Body of pancreas (tissue), 4 donors: ENCODE data around the gene PABPC3. TPM values are rescaled to one million over a fixed set of nuclear protein-coding genes. Genes with fewer than 3 reads are reported as not detected.

ENCODE experiments used
- ATAC-seq: fragments of 150-250 bp; one replicate; pipeline ENCODE4 v1.9.1; 2016
- DNase-seq, 4 donors: peaks; one replicate each; pipeline ENCODE4 v3.0.0-alpha.2; 2019
- H3K27ac ChIP-seq, 4 donors: fragments of 200-600 bp; sonication (generic); 1 replicate in 3 of 4; 2 replicates in 1 of 4; pipeline versions ENCODE4 v1.5.1 to v1.6.1; 2016 to 2019; ENCODE audit warnings: mild to moderate bottlenecking in 1 of 4, mixed read lengths in 1 of 4, moderate library complexity in 1 of 4
- H3K27me3 ChIP-seq, 2 donors: fragments of 200-600 bp; sonication (generic); one replicate each; pipeline ENCODE4 v1.6.0; 2016; ENCODE audit warnings: mild to moderate bottlenecking in 1 of 2
- H3K36me3 ChIP-seq, 2 donors: fragments of 200-600 bp; sonication (generic); replicated peaks in 1 of 2; 2 replicates each; pipeline ENCODE4 v1.5.1; 2016; ENCODE audit warnings: low read depth in 2 of 2; ENCODE audit not compliant: insufficient read depth in 1 of 2
- H3K4me1 ChIP-seq: fragments of 200-600 bp; sonication (generic); one replicate; pipeline ENCODE4 v1.6.0; 2016
- H3K4me3 ChIP-seq, 2 donors: fragments of 200-600 bp; sonication (generic); 1 replicate in 1 of 2; 2 replicates in 1 of 2; pipeline ENCODE4 v1.5.1; 2016 to 2019
- H3K9me3 ChIP-seq, 3 donors: fragments of 200-600 bp; sonication (generic); 1 replicate in 2 of 3; 2 replicates in 1 of 3; pipeline ENCODE4 v1.5.1; 2016
- POLR2A ChIP-seq, 3 donors: fragments of 450-650 bp; IDR thresholded peaks; one replicate each; pipeline ENCODE4 v1.6.1; 2016; ENCODE audit warnings: antibody characterized with exemption in 3 of 3, mild to moderate bottlenecking in 2 of 3
- WGBS, 2 donors: methylation state at CpG; one replicate each; pipeline ENCODE4 v1.1.5; 2017; 5-methylcytosine and 5-hydroxymethylcytosine counted together
- intact Hi-C: fragments of 100-400 bp; cut with DNase I; formaldehyde crosslinking; loops from one replicate; pipeline ENCODE4 v1.15.1; 2023
- total RNA-seq, 2 donors: library from RNA; depleted of rRNA; stranded (reverse); fragments of >200 nt; gene quantifications; one replicate each; pipeline ENCODE4 v1.1.0, GENCODE V29; 2016
- TF ChIP-seq, protein P1 (sequence below), 7 experiments: fragments of 450-650 bp in 4 of 7; fragments of 200-600 bp in 3 of 7; sonication (generic) in 3 of 7; IDR thresholded peaks; one replicate each; pipeline ENCODE4 v1.5.1; 2016 to 2019; ENCODE audit warnings: antibody characterized with exemption in 7 of 7

Gene PABPC3
- total RNA-seq, 2 donors from 2014 or later: not detected

GRCh38 chr13:25114220-25114619 lies 18.3 kb downstream of the PABPC3 start:
- 18 to 28% methylated on average over 3 of the region's 3 CpGs for WGBS, 2 donors
- Histone ChIP-seq H3K4me1 (no peaks in the 10 kb centered on the region), H3K36me3 (no peaks in the 10 kb centered on the region), H3K4me3 (no peak overlapping the region), H3K27ac (no peak overlapping the region), H3K27me3 (no peaks in the 10 kb centered on the region), H3K9me3 (no peaks in the 10 kb centered on the region)
- intact Hi-C loops: no loop called here
- DNase-seq (peak; percentile 70 to 81 (median 74)), ATAC-seq (peak; percentile 78)
- TF ChIP-seq POLR2A (IDR thresholded peaks at IDR 0.05): no peak
- TF ChIP-seq, protein P1, sequence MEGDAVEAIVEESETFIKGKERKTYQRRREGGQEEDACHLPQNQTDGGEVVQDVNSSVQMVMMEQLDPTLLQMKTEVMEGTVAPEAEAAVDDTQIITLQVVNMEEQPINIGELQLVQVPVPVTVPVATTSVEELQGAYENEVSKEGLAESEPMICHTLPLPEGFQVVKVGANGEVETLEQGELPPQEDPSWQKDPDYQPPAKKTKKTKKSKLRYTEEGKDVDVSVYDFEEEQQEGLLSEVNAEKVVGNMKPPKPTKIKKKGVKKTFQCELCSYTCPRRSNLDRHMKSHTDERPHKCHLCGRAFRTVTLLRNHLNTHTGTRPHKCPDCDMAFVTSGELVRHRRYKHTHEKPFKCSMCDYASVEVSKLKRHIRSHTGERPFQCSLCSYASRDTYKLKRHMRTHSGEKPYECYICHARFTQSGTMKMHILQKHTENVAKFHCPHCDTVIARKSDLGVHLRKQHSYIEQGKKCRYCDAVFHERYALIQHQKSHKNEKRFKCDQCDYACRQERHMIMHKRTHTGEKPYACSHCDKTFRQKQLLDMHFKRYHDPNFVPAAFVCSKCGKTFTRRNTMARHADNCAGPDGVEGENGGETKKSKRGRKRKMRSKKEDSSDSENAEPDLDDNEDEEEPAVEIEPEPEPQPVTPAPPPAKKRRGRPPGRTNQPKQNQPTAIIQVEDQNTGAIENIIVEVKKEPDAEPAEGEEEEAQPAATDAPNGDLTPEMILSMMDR (IDR thresholded peaks at IDR 0.05): peak; percentile 44 to 78 (median 67)

DNA sequence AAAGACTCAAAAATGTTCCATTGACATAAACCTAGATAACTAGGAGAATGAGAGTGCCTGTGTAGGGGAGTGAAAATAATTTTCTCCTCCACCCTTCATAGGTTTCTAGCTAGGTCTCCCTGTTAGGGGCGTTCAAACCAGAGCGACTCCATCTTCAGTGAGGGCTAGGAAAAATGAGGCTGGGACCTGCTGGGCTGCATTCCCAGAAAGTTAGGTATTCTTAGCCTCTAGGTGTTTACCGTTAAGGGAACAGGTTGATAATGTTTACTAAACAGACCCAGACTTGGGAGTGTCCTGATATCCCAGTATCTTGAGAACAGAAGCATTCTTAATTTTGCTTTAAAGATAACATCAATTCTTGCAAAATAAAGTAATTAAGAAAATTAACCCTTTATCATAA lies 20.1 kb downstream of the PABPC3 start:
- no peak for ATAC-seq
- TF ChIP-seq, protein P1 (IDR thresholded peaks at IDR 0.05): no peak
- no peak for TF ChIP-seq POLR2A (IDR thresholded peaks at IDR 0.05)
- no peaks in the 10 kb centered on the region for H3K9me3 ChIP-seq

GRCh38 chr13:25117312-25117711 lies 21.4 kb downstream of the PABPC3 start:
- no peak for ATAC-seq
- Histone ChIP-seq H3K4me3 (no peak overlapping the region), H3K27ac (no peak overlapping the region), H3K4me1 (no peaks in the 10 kb centered on the region), H3K9me3 (no peaks in the 10 kb centered on the region), H3K27me3 (no peaks in the 10 kb centered on the region), H3K36me3 (no peaks in the 10 kb centered on the region)
- DNase-seq: no peak
- TF ChIP-seq, protein P1 (IDR thresholded peaks at IDR 0.05): no peak
- TF ChIP-seq POLR2A (IDR thresholded peaks at IDR 0.05): no peak
- 78 to 86% methylated on average over 15 to 16 of the region's 16 CpGs for WGBS, 2 donors
- intact Hi-C loops: no loop called here

More for the DNA sequence above, 20.1 kb downstream of the PABPC3 start:
- no peak overlapping the region for H3K27ac ChIP-seq
- no peaks in the 10 kb centered on the region for H3K4me1 ChIP-seq
- H3K4me3 ChIP-seq: no peak overlapping the region
- no peaks in the 10 kb centered on the region for H3K36me3 ChIP-seq
- 37 to 40% methylated on average over 3 of the region's 3 CpGs for WGBS, 2 donors
- intact Hi-C loops: no loop called here
- H3K27me3 ChIP-seq: no peaks in the 10 kb centered on the region
- DNase-seq: no peak

- WGBS, 2 donors: 42 to 45% methylated on average over 8 of the region's 8 CpGs
- no peaks in the 10 kb centered on the region for H3K9me3 ChIP-seq
- no peak for TF ChIP-seq POLR2A (IDR thresholded peaks at IDR 0.05)
- TF ChIP-seq, protein P1 (IDR thresholded peaks at IDR 0.05): no peak
- H3K27ac ChIP-seq: no peak overlapping the region
- no peak for DNase-seq
- no peak overlapping the region for H3K4me3 ChIP-seq
- H3K36me3 ChIP-seq: no peaks in the 10 kb centered on the region
- no peaks in the 10 kb centered on the region for H3K27me3 ChIP-seq
- intact Hi-C loops: no loop called here
- no peaks in the 10 kb centered on the region for H3K4me1 ChIP-seq
- no peak for ATAC-seq
Measured at GRCh38 chr13:25118378-25118905, 22.5 kb downstream of the PABPC3 start.

DNA sequence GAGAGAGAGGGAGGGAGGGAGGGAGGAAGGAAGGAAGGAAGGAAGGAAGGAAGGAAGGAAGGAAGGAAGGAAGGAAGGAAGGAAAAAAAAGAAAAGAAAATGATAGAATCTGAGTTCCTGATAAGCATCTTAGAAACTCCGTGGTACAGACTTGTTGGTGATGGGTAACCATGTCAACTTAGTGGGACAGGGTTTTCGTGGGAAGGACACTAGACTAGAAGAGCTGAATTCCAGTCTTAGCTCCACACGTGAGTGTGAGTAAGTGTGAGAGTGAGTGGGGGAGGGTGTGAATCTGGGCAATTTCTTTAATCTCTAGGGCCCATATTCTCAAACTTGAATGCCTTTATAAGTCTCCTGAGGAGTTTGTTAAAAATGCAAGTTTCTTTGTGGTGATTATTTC lies 35.0 kb downstream of the PABPC3 start:
- DNase-seq: no peak
- Histone ChIP-seq H3K27ac (no peak overlapping the region), H3K36me3 (no peaks in the 10 kb centered on the region), H3K9me3 (no peaks in the 10 kb centered on the region), H3K4me3 (no peak overlapping the region), H3K27me3 (no peaks in the 10 kb centered on the region), H3K4me1 (no peaks in the 10 kb centered on the region)
- TF ChIP-seq, protein P1 (IDR thresholded peaks at IDR 0.05): no peak
- no peak for TF ChIP-seq POLR2A (IDR thresholded peaks at IDR 0.05)
- 40 to 47% methylated on average over 3 of the region's 3 CpGs for WGBS, 2 donors
- no peak for ATAC-seq
- intact Hi-C loops: no loop called here
